ENCODE measurements around the gene STK10. TPM values are rescaled to one million over a fixed set of nuclear protein-coding genes. Genes with fewer than 3 reads are reported as not detected.

Gene STK10
- polyA plus RNA-seq, 3 donors, result 21.5 to 180 (median 47.4) TPM

GRCh38 chr5:172090976-172091547, 97.0 kb downstream of the STK10 start:
- no peak overlapping the region for H3K4me2 ChIP-seq (replicated peaks; ENCODE audit: extremely low read depth, low read length, poor library complexity, severe bottlenecking)
- Mint-ChIP-seq H3K27me3 (ENCODE audit: low read depth in 3 of 3) (no peaks in the 10 kb centered on the region), H3K36me3 (peaks cover 65 to 87% of the 10 kb centered on the region in 2 donors), H3K4me1 (no peaks in the 10 kb centered on the region), H3K27ac (peak overlapping the region in 3 of 7 donors; percentile 54 to 75 (median 54)), H3K4me3 (no peak overlapping the region), H3K9me3 (no peaks in the 10 kb centered on the region)
- no peaks in the 10 kb centered on the region for H3K9me3 ChIP-seq (replicated peaks in 1 of 2; ENCODE audit: control insufficient read depth in 1 of 2, insufficient read depth in 1 of 2, low read length in 2 of 2)
- no peak for TF ChIP-seq CTCF (IDR thresholded peaks at IDR 0.05)
- H3K27ac ChIP-seq (ENCODE audit: low read depth in 1 of 2, low read length in 2 of 2), result no peak overlapping the region
- H4K20me1 ChIP-seq (ENCODE audit: insufficient read depth, low read length), result peaks cover 85% of the 10 kb centered on the region
- no peak for DNase-seq
- peaks cover 3% of the 10 kb centered on the region for H3K79me2 ChIP-seq (ENCODE audit: insufficient read depth, low read length)
- no peaks in the 10 kb centered on the region for H3K27me3 ChIP-seq (ENCODE audit: control insufficient read depth in 2 of 2, insufficient read depth in 2 of 2, low read length in 2 of 2)
- H3K36me3 ChIP-seq (replicated peaks in 1 of 2; ENCODE audit: control insufficient read depth in 1 of 2, insufficient read depth in 2 of 2, low read length in 2 of 2), result peaks cover 76 to 85% of the 10 kb centered on the region in 2 donors
- H3K4me1 ChIP-seq (ENCODE audit: control insufficient read depth in 1 of 2, insufficient read depth in 2 of 2, low read length in 2 of 2), result no peaks in the 10 kb centered on the region
- intact Hi-C loops (cut with micrococcal nuclease), result no loop called here
- no peak overlapping the region for H2AFZ ChIP-seq (ENCODE audit: insufficient read depth, low read depth, low read length, poor library complexity, severe bottlenecking)
- no peak overlapping the region for H3K9ac ChIP-seq (ENCODE audit: insufficient read depth, low read length, poor library complexity, severe bottlenecking)
- H3K4me3 ChIP-seq (replicated peaks in 1 of 3; ENCODE audit: low read depth in 2 of 3, low read length in 3 of 3), result no peak overlapping the region
- WGBS (ENCODE audit: insufficient coverage), result 98% methylated on average over 9 of the region's 10 CpGs

- no peaks in the 10 kb centered on the region for H3K79me2 ChIP-seq (ENCODE audit: insufficient read depth, low read length)
- no peak overlapping the region for H3K4me3 ChIP-seq (replicated peaks in 1 of 3; ENCODE audit: low read depth in 2 of 3, low read length in 3 of 3)
- H3K36me3 Mint-ChIP-seq, result peaks cover 52 to 79% of the 10 kb centered on the region in 2 donors
- H3K4me1 ChIP-seq (ENCODE audit: control insufficient read depth in 1 of 2, insufficient read depth in 2 of 2, low read length in 2 of 2), result no peaks in the 10 kb centered on the region
- WGBS (ENCODE audit: insufficient coverage), result 94% methylated on average over 5 of the region's 7 CpGs
- H3K4me3 Mint-ChIP-seq, result no peak overlapping the region
- intact Hi-C loops (cut with micrococcal nuclease), result no loop called here
- H3K27ac Mint-ChIP-seq, result peak overlapping the region in 2 of 7 donors; percentile 52 to 70
- no peak overlapping the region for H3K9ac ChIP-seq (ENCODE audit: insufficient read depth, low read length, poor library complexity, severe bottlenecking)
- no peak for DNase-seq
- H3K27me3 ChIP-seq (ENCODE audit: control insufficient read depth in 2 of 2, insufficient read depth in 2 of 2, low read length in 2 of 2), result no peaks in the 10 kb centered on the region
- no peak overlapping the region for H3K4me2 ChIP-seq (replicated peaks; ENCODE audit: extremely low read depth, low read length, poor library complexity, severe bottlenecking)
- H3K4me1 Mint-ChIP-seq, result no peaks in the 10 kb centered on the region
- peaks cover 75% of the 10 kb centered on the region for H4K20me1 ChIP-seq (ENCODE audit: insufficient read depth, low read length)
- H3K9me3 Mint-ChIP-seq, result no peaks in the 10 kb centered on the region
- no peaks in the 10 kb centered on the region for H3K9me3 ChIP-seq (replicated peaks in 1 of 2; ENCODE audit: control insufficient read depth in 1 of 2, insufficient read depth in 1 of 2, low read length in 2 of 2)
- H3K27me3 Mint-ChIP-seq (ENCODE audit: low read depth in 3 of 3), result no peaks in the 10 kb centered on the region
- TF ChIP-seq CTCF (IDR thresholded peaks at IDR 0.05), result no peak
- no peak overlapping the region for H2AFZ ChIP-seq (ENCODE audit: insufficient read depth, low read depth, low read length, poor library complexity, severe bottlenecking)
- H3K36me3 ChIP-seq (replicated peaks in 1 of 2; ENCODE audit: control insufficient read depth in 1 of 2, insufficient read depth in 2 of 2, low read length in 2 of 2), result peaks cover 66 to 85% of the 10 kb centered on the region in 2 donors
- no peak overlapping the region for H3K27ac ChIP-seq (ENCODE audit: low read depth in 1 of 2, low read length in 2 of 2)
These were observed 98.5 kb downstream of the STK10 start for GRCh38 chr5:172089298-172090117.
